Measurements from ENCODE around the gene ZMYND8. TPM values are rescaled to one million over a fixed set of nuclear protein-coding genes. Genes with fewer than 3 reads are reported as not detected.

Gene ZMYND8
- total and polyA plus RNA-seq, 10 of the 15 experiments (the other 5 are each of a cell fraction or from before 2014, with no cell fraction given), result 12.9 to 54.8 (median 23.1) TPM

DNA sequence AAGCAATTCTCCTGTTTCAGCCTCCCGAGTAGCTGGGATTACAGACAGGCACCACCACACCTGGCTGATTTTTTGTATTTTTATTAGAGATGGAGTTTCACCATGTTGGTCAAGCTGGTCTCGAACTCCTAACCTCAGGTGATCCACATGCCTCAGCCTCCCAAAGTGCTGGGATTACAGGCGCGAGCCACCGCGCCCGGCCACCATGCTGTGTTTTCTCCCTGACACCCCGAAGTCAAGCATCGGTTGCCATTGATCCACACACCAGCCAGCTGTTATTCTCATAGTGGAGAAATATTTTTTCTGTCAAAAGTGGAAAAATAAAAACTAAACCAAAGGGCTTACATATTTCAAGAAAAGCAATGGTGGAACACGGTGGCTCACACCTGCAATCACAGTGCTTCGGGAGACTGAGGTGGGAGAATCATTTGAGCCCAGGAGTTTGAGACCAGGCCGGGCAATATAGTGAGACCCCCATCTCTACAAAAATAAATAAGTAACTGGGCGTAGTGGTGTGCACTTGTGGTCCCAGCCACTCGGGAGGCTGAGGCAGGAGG lies 157.4 kb downstream of the ZMYND8 start (continued):
- TF ChIP-seq IKZF2 (IDR thresholded peaks at IDR 0.05) (no peak), MXI1 (IDR thresholded peaks at IDR 0.05; ENCODE audit: low read depth, low read length) (no peak)

DNA sequence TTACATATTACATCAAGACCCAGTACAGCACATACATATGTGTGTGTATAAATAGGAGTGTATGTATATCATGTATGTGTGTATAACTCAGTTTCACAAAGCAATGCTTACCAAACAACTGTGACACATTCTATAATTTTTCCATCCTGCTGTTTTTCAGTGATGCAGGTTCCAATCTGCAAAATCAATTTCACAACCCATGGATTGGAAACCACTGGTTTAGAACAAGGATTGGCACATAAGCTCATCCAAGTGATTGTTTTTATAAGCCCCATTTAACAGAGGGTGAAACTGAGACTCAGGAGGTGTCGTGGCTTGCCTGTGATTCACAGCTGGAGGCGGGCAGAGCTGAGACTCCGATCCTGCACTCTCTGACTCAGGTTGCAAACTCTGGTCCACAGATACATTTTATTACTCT lies 158.2 kb downstream of the ZMYND8 start:
- peak; percentile 27 for DNase-seq (ENCODE audit: low read depth, low spot score)
- peak; percentile 76 for ATAC-seq
- Histone ChIP-seq H4K20me1 (ENCODE audit: control insufficient read depth, insufficient read depth) (no peaks in the 10 kb centered on the region), H3K9me3 (replicated peaks; ENCODE audit: control insufficient read depth, insufficient read depth, low read length) (no peaks in the 10 kb centered on the region), H3K27me3 (replicated peaks in 1 of 2; ENCODE audit: control insufficient read depth in 2 of 2, insufficient read depth in 2 of 2, low read length in 1 of 2) (no peaks in the 10 kb centered on the region), H3K36me3 (ENCODE audit: control insufficient read depth in 2 of 2, insufficient read depth in 2 of 2, low read length in 1 of 2) (no peaks in the 10 kb centered on the region), H3K4me2 (ENCODE audit: control insufficient read depth, insufficient read depth) (peak overlapping the region; percentile 63), H3K27ac (ENCODE audit: control insufficient read depth, insufficient read depth) (no peak overlapping the region), H3K79me2 (ENCODE audit: control insufficient read depth, insufficient read depth, low read length) (no peaks in the 10 kb centered on the region), H3K4me3 (no peak overlapping the region), H2AFZ (ENCODE audit: control insufficient read depth, low read depth, low read length) (no peak overlapping the region), H3K9ac (ENCODE audit: control insufficient read depth, insufficient read depth, low read length) (no peak overlapping the region), H3K4me1 (ENCODE audit: control insufficient read depth, insufficient read depth, low read length) (peaks cover 17% of the 10 kb centered on the region)
- ChIA-PET POLR2A (interaction anchor here (2.1 kb wide), 1 partner anchor 77 kb away, joined by 5 read pairs; no protein-coding TSS in a partner anchor), CTCF (interaction anchor here (0.6 to 16.9 kb wide), 19 partner anchors 9 to 1422 kb away, joined by 3 to 326 read pairs (median 4); no protein-coding TSS in a partner anchor), RAD21 (ENCODE audit: unreplicated experiment) (interaction anchor here (0.8 to 5.9 kb wide), 14 partner anchors 21 to 465 kb away, joined by 3 to 141 read pairs (median 5); partner anchors contain the start of gene ZMYND8), SMC1A (ENCODE audit: uncharacterized antibody, unreplicated experiment) (interaction anchor here (0.6 to 7.1 kb wide), 18 partner anchors 9 to 466 kb away, joined by 3 to 140 read pairs (median 4); partner anchors contain the start of gene ZMYND8)
- intact Hi-C loops (cut with micrococcal nuclease; ENCODE audit: unreplicated experiment), result loop anchor here (5.0 to 10.0 kb wide), 2 partner anchors 74 to 443 kb away; no protein-coding TSS in a partner anchor
- peak; percentile 49 for FAIRE-seq
- in situ Hi-C loops (cut with MboI), result loop anchor here (5.0 kb wide), 1 partner anchor 184 kb away; no protein-coding TSS in a partner anchor
- 2% methylated on average over 3 of the region's 3 CpGs for WGBS (ENCODE audit: insufficient coverage, insufficient replicate concordance, low lambda C conversion rate, missing lambda C conversion rate)
- no TSS peak for BruUV-seq (replicated peaks)
- no peak for TF ChIP-seq BMI1 (IDR thresholded peaks at IDR 0.05; ENCODE audit: borderline replicate concordance)
- 0 out of 2 replicates have a peak, but pooled peaks have one; percentile 74 for TF ChIP-seq CHD4 (IDR thresholded peaks at IDR 0.05)
- TF ChIP-seq ZNF24 (IDR thresholded peaks at IDR 0.05), result 0 out of 2 replicates have a peak, but pooled peaks have one; percentile 15
- no peak for TF ChIP-seq SPI1 (IDR thresholded peaks at IDR 0.05; ENCODE audit: borderline replicate concordance, insufficient read depth, low read depth, low read length)
- peak; percentile 9 to 38; a peak in 1 of 4 replicates for TF ChIP-seq IKZF2 (IDR thresholded peaks at IDR 0.05)
- TF ChIP-seq, protein P1, sequence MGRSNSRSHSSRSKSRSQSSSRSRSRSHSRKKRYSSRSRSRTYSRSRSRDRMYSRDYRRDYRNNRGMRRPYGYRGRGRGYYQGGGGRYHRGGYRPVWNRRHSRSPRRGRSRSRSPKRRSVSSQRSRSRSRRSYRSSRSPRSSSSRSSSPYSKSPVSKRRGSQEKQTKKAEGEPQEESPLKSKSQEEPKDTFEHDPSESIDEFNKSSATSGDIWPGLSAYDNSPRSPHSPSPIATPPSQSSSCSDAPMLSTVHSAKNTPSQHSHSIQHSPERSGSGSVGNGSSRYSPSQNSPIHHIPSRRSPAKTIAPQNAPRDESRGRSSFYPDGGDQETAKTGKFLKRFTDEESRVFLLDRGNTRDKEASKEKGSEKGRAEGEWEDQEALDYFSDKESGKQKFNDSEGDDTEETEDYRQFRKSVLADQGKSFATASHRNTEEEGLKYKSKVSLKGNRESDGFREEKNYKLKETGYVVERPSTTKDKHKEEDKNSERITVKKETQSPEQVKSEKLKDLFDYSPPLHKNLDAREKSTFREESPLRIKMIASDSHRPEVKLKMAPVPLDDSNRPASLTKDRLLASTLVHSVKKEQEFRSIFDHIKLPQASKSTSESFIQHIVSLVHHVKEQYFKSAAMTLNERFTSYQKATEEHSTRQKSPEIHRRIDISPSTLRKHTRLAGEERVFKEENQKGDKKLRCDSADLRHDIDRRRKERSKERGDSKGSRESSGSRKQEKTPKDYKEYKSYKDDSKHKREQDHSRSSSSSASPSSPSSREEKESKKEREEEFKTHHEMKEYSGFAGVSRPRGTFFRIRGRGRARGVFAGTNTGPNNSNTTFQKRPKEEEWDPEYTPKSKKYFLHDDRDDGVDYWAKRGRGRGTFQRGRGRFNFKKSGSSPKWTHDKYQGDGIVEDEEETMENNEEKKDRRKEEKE (IDR thresholded peaks at IDR 0.05), result no peak
- TF ChIP-seq BHLHE40 (IDR thresholded peaks at IDR 0.05; ENCODE audit: borderline replicate concordance in 1 of 2, low read depth in 2 of 2, low read length in 1 of 2), result peak in 1 of 2 experiments; percentile 4; a peak in 1 of 4 replicates
- TF ChIP-seq, protein P2, sequence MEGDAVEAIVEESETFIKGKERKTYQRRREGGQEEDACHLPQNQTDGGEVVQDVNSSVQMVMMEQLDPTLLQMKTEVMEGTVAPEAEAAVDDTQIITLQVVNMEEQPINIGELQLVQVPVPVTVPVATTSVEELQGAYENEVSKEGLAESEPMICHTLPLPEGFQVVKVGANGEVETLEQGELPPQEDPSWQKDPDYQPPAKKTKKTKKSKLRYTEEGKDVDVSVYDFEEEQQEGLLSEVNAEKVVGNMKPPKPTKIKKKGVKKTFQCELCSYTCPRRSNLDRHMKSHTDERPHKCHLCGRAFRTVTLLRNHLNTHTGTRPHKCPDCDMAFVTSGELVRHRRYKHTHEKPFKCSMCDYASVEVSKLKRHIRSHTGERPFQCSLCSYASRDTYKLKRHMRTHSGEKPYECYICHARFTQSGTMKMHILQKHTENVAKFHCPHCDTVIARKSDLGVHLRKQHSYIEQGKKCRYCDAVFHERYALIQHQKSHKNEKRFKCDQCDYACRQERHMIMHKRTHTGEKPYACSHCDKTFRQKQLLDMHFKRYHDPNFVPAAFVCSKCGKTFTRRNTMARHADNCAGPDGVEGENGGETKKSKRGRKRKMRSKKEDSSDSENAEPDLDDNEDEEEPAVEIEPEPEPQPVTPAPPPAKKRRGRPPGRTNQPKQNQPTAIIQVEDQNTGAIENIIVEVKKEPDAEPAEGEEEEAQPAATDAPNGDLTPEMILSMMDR (IDR thresholded peaks at IDR 0.05 in 2 of 3, conservative IDR thresholded peaks at IDR 0.05 in 1 of 3; ENCODE audit: control insufficient read depth in 2 of 3, extremely low read depth in 1 of 3, insufficient read depth in 1 of 3, low read depth in 3 of 3, low read length in 3 of 3), result no peak
- peak; percentile 70; the same call in 1 of the 2 replicates for TF ChIP-seq SMARCA5 (IDR thresholded peaks at IDR 0.05)
- TF ChIP-seq, protein P3, sequence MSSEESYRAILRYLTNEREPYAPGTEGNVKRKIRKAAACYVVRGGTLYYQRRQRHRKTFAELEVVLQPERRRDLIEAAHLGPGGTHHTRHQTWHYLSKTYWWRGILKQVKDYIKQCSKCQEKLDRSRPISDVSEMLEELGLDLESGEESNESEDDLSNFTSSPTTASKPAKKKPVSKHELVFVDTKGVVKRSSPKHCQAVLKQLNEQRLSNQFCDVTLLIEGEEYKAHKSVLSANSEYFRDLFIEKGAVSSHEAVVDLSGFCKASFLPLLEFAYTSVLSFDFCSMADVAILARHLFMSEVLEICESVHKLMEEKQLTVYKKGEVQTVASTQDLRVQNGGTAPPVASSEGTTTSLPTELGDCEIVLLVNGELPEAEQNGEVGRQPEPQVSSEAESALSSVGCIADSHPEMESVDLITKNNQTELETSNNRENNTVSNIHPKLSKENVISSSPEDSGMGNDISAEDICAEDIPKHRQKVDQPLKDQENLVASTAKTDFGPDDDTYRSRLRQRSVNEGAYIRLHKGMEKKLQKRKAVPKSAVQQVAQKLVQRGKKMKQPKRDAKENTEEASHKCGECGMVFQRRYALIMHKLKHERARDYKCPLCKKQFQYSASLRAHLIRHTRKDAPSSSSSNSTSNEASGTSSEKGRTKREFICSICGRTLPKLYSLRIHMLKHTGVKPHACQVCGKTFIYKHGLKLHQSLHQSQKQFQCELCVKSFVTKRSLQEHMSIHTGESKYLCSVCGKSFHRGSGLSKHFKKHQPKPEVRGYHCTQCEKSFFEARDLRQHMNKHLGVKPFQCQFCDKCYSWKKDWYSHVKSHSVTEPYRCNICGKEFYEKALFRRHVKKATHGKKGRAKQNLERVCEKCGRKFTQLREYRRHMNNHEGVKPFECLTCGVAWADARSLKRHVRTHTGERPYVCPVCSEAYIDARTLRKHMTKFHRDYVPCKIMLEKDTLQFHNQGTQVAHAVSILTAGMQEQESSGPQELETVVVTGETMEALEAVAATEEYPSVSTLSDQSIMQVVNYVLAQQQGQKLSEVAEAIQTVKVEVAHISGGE (CRISPR knock-in tag; IDR thresholded peaks at IDR 0.05), result no peak
- no peak for TF ChIP-seq NR2C2 (IDR thresholded peaks at IDR 0.05; ENCODE audit: borderline replicate concordance, control insufficient read depth, insufficient read length, low read depth)

Measured in GM12878 (cell line).